Hematopoietic multipotent progenitor cell treated with erythropoietin and hydrocortisone succinate and interleukin-3 and kit ligand, for 17 days (in vitro differentiated cells): ENCODE data around the gene GAB4.
"Not testable (repeated sequence)": the region's sequence is repeated elsewhere in the genome, so short reads cannot be mapped to it uniquely, and the experiment has no call there.

Source experiments
- DNase-seq: peaks from one replicate; pipeline ENCODE4 v3.0.0-alpha.2; 2015; ENCODE audit warnings: low spot score

The GAB4 gene

DNA sequence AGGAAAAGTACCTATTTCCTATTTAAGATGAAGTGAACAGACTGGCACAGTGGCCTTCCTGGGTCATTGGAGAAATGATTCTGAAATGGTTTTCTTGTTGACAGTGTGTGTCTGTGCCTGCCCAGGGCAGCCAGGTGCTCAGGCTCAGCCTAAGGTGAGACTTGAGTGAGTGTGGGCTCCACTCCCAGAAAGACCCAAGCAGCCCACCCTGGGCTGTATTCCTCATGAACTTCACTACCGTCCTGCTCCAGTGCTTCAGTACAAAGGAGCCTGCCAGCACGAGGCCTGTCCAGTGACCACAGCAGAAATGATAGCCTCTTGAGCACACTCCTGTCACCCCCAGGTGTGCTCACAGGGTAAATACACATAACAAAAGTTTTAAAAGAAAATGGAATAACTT lies 49.5 kb downstream of the GAB4 start:
- DNase-seq: no peak

DNA sequence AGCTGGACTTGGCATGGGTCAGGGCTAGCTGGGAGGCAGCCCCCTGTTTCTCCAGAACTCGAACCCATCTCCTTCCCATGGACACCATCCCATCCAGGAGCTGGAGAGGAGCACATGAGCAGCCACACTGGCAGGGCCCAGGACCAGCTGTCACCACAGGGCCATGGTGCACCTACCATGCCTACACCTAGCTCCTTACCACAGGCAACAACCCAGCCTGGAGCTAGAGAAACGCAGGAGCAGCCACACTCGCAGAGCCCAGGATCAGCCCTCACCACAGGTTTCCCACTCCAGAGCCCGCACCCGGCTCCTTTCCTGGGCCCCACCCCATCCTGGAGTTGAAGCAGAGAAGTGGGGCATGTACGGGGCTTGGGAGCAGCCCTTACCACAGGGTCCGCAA lies 50.2 kb downstream of the GAB4 start:
- no peak for DNase-seq

DNA sequence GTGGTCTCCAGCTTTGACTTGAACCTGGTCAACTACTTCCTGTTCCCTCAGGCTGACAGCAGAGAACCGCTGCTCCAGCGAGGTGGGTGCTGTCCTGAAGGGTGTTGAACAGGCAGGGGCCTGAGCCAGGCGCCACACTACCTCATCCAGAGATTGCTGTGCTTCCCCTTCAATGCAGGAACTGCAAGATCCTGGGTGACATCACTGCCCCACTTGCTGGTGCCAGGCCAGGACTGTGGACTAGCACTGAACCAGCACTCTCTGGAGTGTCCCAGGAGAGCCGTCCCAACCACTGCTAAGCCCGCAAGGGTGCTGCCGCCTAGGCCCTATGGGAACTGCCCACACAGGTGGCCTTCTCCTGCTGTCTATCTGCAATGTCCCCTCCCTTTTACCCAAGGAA lies 51.7 kb downstream of the GAB4 start:
- no peak for DNase-seq

DNA sequence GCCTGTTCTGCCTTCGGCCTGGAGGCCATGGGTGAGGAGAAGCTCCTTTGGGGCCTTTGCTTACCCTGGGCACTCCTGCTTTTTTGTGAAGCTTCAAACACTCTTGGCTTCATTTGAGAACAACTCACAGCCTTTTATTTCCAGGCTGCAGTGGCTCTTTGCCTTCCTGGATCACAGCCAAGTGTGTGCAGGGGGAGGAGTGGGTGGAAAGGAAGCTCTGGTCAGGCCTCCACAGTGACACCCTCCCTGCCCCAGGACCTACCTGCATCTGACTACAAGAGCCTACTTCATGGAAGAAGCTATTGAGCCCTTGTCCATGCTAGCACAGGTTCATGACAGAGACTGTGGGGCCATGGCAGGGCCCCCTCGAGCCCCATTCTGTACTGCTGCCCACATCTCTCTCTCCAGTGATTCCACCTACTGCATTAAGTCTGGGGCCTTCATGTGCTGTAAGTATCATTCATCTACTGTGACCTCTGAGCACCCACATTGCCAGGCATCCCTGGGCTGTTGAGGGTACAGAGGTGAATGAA lies 52.3 kb downstream of the GAB4 start:
- DNase-seq: no peak

DNA sequence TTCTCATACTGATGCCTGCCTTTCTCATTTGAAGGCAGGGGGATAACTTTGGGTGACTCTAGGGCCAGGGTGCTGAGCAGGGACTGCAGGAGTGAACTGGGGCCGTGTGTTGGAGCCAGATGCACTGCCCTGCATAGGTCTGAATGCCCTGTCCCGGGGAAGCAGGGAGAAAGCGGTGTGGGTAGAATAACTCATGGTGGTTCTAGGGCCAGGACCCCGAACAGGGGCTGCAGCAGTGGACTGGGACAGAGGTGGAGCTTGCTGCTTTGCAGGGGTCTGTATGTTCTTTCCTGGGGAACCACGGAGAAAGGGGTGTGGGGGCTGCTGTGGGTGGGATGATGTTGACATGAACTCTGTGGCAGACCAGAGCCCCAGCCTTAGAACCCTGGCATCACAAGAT lies 52.9 kb downstream of the GAB4 start:
- no peak for DNase-seq

DNA sequence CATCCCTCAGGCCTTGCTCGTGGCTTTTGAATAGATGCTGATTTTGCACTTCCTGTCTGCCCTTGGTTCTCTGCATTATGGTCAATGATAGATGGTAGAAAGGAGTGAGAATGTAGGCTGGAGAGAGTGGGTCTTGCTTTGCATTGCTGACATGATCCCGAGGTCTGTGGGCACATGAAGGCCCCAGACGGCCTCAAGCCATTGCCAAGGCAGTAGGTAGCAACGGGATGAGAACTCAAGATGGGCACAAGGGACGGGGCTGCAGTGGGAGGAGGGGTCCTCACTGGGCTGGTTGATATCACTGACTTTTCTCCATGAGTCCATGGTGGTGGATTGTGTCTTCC lies 54.0 kb downstream of the GAB4 start:
- no peak for DNase-seq

DNA sequence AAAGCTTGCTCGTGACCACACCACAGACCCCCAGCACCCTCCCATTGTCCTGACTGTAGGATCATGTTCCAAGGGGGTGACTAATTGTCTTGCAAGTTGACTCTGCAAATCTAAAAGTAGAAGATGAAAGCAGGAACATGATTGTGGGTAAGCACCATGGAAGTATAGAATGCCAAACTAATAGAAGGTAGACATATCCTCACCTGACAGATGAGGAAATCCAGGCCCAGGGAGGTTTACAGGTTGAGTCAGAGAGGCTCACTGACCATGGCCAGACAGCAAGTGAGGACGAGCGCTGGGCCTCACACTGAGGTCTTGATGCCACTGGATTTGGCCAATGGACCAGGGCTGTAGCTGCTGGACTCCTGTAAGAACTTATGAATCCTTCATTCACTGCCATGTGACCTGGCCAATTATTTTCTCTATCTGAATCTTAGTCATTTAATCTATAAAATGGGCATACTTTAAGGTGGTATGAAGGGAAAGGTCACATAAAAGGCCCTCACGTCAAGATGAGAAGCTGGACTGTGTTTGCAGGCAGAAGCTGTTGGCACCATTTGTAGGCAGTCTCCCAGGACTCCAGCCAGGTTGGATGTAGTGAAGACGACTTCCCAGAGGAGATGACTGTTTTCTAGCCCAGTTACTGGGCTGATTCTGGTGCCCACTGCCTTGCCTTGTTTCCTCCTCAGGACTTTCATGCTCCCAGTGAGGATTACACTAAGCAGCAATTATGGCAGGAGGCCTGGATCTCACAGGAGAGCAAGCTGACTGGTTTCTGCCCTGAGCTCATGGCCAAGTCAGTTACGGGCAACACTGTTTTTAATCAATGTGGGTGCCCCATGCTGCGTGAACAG lies 54.6 kb downstream of the GAB4 start:
- no peak for DNase-seq

DNA sequence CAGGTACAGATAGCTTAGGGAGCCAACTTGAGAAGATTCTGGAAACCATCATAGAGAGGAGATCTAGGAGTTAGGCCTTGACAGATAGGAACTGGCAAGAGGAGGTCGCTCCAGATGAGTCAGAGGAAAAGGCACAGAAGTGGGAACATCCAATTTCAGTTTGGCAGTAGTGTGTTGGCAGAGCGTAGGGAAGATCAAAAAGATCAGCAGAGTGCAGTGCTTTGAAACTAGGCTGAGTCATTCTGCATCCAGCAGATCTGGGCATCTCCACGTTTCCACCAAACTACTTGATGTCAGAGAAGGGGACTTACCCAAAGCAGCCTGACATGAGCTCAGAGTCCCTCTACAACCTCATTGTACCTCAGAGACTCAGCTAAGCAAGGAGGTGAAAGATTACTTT lies 58.5 kb downstream of the GAB4 start:
- no peak for DNase-seq

DNA sequence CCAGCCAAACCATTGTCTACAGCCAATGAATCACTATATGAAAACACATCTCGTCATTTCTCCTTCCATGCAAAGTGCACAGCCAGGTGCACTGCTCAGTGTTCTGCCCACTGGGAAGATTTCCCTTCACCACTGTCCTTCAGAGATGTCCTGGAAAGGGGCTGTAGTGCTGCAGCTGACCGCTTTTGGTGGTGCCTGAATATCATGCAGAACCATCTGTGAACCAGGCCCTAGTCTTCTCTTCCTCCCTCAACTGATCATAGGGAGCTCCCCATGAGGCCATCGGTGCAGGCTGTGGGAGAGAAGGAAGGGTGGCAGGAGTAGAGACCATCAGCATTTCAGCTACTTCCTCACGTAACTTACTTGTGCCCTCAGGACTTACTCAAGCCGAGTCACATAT lies 70.2 kb downstream of the GAB4 start:
- DNase-seq: no peak

DNA sequence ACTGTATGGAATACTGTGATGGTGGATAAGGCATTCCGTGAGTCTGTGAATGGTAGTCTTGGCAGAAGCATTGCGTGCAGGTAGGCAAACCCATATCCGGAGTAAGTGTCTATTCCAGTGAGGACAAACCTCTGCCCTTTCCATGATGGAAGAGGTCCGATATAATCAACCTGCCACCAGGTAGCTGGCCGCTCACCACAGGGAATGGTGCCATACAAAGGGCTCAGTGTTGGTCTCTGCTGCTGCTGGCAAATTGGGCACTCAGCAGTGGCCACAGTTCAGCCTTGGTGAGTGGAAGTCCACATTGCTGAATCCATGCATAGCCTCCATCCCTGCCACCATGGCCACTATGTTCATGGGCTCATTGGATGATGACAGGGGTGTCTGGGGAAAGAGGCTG lies 70.8 kb downstream of the GAB4 start:
- DNase-seq: not testable (repeated sequence)

DNA sequence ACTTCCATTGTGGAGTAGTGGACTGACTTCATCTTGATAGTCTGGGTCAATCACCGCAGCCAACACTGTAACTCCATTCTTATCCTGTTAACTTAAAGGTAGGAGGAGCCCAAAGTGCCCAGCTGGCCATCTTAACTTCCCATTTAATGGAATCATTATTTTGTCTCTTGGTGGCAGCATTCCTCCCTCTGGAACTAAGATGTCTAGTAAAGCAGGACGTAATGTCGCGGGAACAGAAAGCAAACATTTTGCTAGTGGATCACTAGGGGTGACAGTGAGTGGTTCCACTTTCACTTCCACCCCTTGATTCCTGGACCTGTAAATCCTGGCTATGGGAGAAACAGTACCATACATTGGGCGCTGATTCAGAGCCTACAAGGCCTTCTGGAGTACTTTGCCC lies 71.4 kb downstream of the GAB4 start:
- no peak for DNase-seq

DNA sequence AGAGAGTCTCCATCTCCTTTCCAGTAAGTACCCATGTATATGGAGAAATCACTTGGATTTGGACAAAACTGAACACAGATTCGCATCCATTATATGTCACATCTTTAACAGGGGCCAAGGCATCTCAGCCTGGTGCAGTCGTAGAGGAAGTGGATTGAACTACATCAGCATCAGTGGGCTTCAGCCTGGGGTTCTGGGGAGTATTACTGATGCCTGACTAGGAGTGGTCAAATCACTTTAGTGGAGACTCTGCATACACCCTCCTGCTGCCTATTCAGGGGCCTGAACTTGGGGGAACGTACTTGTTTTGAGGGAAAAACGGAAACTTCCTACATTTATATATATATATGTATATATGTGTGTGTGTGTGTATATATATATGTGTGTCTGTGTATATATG lies 72.8 kb downstream of the GAB4 start:
- no peak for DNase-seq

DNA sequence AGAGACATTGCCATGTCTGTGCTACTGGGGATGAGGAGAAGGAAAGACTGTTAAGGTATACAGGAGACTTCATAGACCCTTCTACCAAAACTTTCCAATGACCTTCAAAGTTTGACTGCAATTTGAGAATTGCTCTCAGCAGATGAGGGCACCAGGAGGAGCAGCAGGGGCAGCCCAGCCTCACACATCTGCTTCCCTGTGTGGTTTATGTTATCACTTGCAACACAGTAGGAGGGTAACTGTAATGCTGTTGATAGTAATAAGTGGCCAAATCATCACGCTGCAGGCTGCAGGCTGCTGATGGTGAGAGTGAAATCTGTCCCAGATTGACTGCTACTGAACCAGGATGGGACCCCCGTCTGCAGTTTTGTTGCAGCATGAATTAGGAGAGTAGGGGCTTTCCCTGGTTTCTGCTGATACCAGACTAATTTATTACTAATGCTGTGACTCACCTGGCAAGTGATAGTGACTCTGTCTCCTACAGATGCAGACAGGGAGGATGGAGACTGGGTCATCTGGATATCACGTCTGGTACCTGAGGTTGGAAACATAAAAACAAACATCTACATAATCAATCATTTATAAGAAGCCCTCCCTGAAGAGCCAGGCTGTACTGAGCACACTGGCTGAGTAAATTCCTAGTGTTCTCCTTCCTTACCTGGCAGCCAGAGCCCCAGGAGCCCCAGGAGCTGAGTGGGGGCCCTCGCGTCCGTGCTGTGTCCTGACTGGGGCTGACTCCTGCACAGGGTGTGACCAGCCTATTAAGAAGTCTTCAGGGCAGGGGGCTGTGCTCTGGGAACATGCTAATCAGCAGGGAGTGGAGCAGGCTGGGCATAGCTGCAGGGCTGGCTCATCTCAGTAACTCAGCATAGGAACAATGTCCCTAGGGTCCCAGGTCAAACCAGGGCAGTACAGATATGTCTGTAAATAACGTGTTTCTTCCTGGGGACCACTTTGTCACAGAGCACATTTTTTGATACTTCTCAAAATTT lies 74.4 kb downstream of the GAB4 start:
- no peak for DNase-seq

DNA sequence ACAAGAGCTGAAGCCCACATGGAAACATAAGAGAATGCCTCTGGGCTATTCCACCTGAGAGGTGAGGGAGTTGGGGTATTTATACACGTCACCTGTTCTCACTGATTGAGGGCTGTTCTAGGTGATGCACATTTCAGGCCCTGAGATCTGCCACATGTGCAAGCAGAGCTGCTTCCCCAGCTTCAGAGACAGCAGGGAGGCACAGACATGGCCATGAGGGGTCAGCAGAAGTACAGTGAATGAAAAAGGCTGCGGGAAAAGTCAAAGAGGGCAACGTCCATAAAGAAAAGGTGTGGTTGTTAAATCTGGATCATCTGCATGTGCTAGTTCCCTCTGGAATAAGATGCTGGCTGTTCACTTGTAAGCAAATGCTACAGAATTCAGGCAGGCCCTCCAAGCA lies 75.4 kb downstream of the GAB4 start:
- no peak for DNase-seq

DNA sequence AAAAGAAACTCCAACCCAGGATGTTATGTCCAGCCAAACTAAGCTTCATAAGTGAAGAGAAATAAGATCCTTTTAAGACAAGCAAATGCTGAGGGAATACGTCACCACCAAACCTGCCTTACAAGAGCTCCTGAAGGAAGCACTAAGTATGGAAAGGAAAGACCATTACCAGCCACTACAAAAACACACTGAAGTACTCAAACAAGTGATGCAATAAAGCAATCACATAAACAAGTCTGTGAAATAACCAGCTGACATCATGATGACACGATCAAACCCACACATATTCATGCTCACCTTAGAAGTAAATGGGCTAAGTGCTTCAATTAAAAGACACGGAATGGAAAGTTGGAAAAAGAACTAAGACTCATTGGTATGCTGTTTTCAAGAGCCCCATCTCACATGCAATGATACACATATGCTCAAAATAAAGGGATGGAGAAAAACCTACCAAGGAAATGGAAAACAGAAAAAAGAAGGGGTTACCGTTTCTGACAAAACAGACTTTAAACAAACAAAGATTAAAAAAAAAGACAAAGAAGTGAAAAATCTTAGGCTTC lies 82.5 kb downstream of the GAB4 start:
- DNase-seq: no peak

DNA sequence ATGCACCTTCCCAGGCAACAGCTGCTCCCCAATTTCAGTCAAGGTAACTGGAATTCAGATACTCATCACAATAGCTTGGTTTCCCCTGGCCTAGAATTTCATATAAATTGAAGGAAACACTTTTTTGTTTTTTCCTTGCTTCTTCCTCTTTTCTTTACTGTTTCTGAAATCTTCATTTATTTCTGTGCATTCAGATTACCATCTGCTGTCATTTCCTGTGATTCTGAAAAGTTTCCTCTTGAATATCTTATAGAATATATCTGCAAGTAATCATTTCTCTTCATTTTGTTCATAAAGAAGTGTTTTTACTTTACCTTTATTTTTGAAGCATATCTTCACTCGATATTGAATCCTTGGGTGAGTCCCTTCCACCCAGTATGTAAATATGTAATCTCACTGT lies 85.3 kb downstream of the GAB4 start:
- DNase-seq: no peak

DNA sequence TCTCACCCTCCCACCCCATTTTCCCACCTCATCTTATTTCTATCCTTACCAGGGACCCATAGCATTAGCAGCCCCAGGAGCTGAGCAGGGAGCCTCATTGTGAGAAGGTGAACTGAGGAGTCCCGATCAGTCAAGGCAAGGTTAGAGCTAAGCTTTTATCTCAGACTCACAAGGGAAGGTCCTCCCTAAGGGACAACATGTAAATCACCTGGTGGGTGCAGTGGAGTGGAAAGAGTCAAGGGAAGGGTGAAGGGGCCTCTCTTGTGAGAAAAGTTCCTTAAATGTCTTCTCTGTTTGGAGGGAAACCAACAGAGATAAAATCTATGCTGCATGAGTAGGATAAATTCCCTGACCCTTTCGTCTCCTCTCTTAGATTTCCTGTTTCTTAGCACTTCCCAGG lies 85.9 kb downstream of the GAB4 start:
- no peak for DNase-seq

DNA sequence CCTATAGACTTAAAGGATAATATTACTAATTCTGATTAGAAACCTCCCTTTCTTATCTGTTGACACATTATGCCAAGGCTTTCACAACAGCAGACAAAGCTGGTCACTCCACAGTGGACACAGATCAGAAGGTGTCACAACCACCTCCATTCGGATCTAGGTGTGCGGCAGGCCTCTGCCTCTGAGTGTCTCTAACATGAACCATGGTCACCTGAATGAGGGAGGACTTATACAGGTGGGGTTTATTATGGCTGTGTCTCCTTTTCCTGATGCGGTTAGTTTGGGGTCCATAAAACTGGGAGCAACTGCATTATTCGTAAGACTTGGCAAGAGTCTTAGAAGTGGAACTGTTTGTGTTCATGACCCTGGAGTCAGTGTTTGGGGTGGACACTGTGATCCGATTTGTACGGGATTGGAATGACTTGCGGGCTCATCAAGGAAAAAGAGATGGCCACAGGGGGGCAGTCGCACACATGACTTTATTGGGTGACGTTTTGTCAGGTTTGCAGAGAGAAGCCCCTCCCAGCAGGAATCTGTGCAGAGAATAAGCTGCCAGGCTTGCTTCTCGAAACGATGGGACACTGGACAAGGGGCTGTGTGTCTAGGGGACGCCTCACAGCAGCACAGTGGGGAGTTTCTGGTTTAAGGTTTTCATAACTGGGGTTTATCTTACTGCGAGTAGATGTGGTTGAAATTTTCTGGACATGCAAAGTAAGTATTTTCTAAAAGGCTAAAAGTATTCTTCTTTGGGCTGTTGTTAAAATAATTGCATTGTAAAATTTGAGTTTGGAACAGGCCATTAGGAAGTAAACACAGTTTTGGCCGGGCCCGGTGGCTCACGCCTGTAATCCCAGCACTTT lies 90.6 kb downstream of the GAB4 start:
- DNase-seq: no peak

DNA sequence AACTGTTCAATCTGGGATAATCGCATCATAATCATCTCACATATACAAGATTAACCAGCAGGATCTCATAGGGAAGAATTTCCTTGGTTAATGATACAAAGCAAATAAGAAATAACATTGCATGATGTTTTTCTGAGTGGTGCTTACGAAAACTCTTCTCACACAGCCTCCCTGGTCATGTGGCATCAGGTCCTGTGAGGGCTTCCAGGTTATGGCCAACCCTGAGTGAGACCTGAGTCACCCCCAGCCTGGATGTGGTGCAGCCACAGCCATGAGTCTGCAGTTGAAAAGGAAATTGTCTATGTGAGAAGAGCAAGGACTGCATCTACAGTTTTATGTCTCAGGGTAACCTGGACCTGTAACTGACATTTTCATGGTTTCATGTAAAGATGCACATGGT lies 92.3 kb downstream of the GAB4 start:
- no peak for DNase-seq

DNA sequence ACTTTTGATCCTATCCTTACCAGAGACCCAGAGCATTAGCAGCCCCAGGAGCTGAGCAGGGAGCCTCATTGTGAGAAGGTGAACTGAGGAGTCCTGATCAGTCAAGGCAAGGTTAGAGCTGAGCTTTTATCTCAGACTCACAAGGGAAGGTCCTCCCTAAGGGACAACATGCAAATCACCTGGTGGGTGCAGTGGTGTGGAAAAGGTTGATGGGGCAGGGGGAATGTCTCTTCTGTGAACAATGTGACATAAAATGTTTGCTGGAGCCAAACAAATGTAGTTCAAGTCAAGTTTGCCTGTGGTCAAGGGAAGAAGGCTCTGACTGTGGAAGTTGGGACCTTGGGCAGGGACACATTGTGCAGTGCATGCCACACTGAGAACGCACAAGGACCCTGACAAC lies 93.1 kb downstream of the GAB4 start:
- DNase-seq: not testable (repeated sequence)

DNA sequence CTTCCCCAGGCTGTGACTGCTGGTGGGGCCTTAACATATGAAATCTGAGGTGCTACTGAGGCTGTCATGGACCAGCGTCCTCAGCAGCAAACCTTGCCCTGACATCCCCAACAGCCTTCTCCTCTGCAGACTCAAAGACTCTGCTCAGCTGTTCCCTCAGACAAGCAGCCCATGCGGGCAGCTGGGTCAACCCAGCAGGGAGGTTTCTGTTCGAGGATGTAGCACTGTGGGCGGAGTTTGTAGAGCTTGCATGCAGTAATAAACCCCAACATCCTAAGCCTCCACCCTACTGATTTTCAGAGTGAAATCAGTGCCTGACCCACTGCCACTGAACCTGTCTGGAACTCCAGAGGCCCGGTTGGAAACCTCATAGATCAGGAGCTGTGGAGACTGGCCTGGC lies 94.0 kb downstream of the GAB4 start:
- no peak for DNase-seq

DNA sequence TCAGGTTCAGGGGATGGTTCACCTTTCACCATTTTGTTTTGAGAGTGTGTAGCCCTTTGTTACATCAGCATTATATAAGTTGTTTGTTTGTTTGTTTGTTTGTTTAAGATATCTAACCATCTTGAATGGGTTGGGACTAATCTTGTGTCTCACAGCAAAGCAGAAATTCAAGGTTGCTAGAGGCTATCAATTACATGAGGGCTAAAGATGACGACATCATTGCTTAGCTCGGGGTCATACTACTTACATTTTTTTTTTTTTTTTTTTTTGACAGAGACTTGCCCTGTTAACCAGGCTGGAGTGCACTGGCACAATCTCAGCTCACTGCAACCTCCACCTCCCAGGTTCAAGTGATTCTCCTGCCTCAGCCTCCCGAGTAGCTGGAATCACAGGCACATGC lies 95.7 kb downstream of the GAB4 start:
- no peak for DNase-seq
